Fibroblast of lung (primary cell): ENCODE results near the gene TPSD1. TPM values are rescaled to one million over a fixed set of nuclear protein-coding genes. Genes with fewer than 3 reads are reported as not detected.
"Not testable (repeated sequence)": the region's sequence is repeated elsewhere in the genome, so short reads cannot be mapped to it uniquely, and the experiment has no call there.

Experiments
- DNase-seq, 2 donors: peaks; one replicate each; pipeline versions ENCODE4 v3.0.0 to v3.0.0-alpha.2; 2010; ENCODE audit warnings: low read depth in 2 of 2
- H2AFZ ChIP-seq: 2 replicates; pipeline ENCODE4 v1.5.1; 2012; ENCODE audit warnings: low read length, control low read depth, inconsistent platforms
- H3K27ac ChIP-seq: 2 replicates; pipeline ENCODE4 v1.5.1; 2011; ENCODE audit warnings: low read length, control low read depth; ENCODE audit not compliant: insufficient read depth
- H3K27me3 ChIP-seq: 2 replicates; pipeline ENCODE4 v1.5.1; 2011; ENCODE audit warnings: mild to moderate bottlenecking, low read length; ENCODE audit not compliant: control insufficient read depth, insufficient read depth
- H3K36me3 ChIP-seq: 2 replicates; pipeline ENCODE4 v1.5.1; 2011; ENCODE audit warnings: low read length; ENCODE audit not compliant: control insufficient read depth, insufficient read depth
- H3K4me1 ChIP-seq: 2 replicates; pipeline ENCODE4 v1.5.1; 2011; ENCODE audit warnings: low read length; ENCODE audit not compliant: control insufficient read depth, insufficient read depth; ENCODE audit errors: extremely low read depth
- H3K4me2 ChIP-seq: 2 replicates; pipeline ENCODE4 v1.5.1; 2011; ENCODE audit warnings: low read length, control low read depth; ENCODE audit not compliant: insufficient read depth; ENCODE audit errors: extremely low read depth
- H3K4me3 ChIP-seq, 4 experiments: fragments of 200-600 bp in 1 of 4; sonication (generic) in 1 of 4; replicated peaks in 1 of 4; 2 replicates each; pipeline ENCODE4 v1.5.1; 2011 to 2016; ENCODE audit warnings: low read length in 4 of 4, low read depth in 3 of 4, mild to moderate bottlenecking in 3 of 4, control low read depth in 2 of 4, inconsistent platforms in 1 of 4, mixed read lengths in 1 of 4; ENCODE audit not compliant: insufficient read depth in 1 of 4; ENCODE audit errors: control extremely low read depth in 1 of 4
- H3K79me2 ChIP-seq: 2 replicates; pipeline ENCODE4 v1.5.1; 2012; ENCODE audit warnings: mild to moderate bottlenecking, low read length, inconsistent platforms; ENCODE audit not compliant: control insufficient read depth, insufficient read depth
- H3K9ac ChIP-seq: 2 replicates; pipeline ENCODE4 v1.5.1; 2011; ENCODE audit warnings: mild to moderate bottlenecking, low read length, control low read depth; ENCODE audit not compliant: insufficient read depth
- H3K9me3 ChIP-seq: 2 replicates; pipeline ENCODE4 v1.5.1; 2012; ENCODE audit warnings: low read depth, low read length; ENCODE audit not compliant: control insufficient read depth, insufficient read depth
- H4K20me1 ChIP-seq: 2 replicates; pipeline ENCODE4 v1.5.1; 2011; ENCODE audit warnings: low read length; ENCODE audit not compliant: control insufficient read depth, insufficient read depth; ENCODE audit errors: extremely low read depth
- polyA plus RNA-seq, 2 donors: library from polyadenylated mRNA; depleted of rRNA in 1 of 2; stranded (reverse) in 1 of 2; unstranded in 1 of 2; fragments of >200 nt; gene quantifications; 2 replicates each; pipeline ENCODE4 v1.2.1, GENCODE V29; 2011 to 2012; ENCODE audit warnings: missing spikeins in 1 of 2
- total RNA-seq: library from RNA; depleted of rRNA; stranded (reverse); fragments of >200 nt; gene quantifications from 2 replicates; pipeline ENCODE4 v1.2.1, GENCODE V29; 2014

The TPSD1 gene
- total and polyA plus RNA-seq, 2 donors (not counting 1 experiment from before 2014, with no cell fraction given) = not detected

- not testable (repeated sequence) for H3K27me3 ChIP-seq, H3K9ac ChIP-seq, H3K36me3 ChIP-seq, H3K27ac ChIP-seq, H2AFZ ChIP-seq, H4K20me1 ChIP-seq, H3K4me1 ChIP-seq, H3K4me2 ChIP-seq, H3K79me2 ChIP-seq, DNase-seq, H3K9me3 ChIP-seq, H3K4me3 ChIP-seq
These were observed 25.2 kb upstream of the TPSD1 start for GRCh38 chr16:1230471-1231212.

- DNase-seq, H3K4me1 ChIP-seq, H3K9ac ChIP-seq, H3K4me2 ChIP-seq, H3K9me3 ChIP-seq, H3K4me3 ChIP-seq, H3K27ac ChIP-seq, H3K79me2 ChIP-seq, H3K36me3 ChIP-seq, H3K27me3 ChIP-seq, H2AFZ ChIP-seq, H4K20me1 ChIP-seq: not testable (repeated sequence)
These were observed 24.6 kb upstream of the TPSD1 start for GRCh38 chr16:1231301-1231700.

GRCh38 chr16:1232049-1232748, 23.7 kb upstream of the TPSD1 start:
- H3K27ac ChIP-seq, H4K20me1 ChIP-seq, H3K79me2 ChIP-seq, H3K4me3 ChIP-seq, DNase-seq, H3K27me3 ChIP-seq, H2AFZ ChIP-seq, H3K4me2 ChIP-seq, H3K9me3 ChIP-seq, H3K36me3 ChIP-seq, H3K4me1 ChIP-seq, H3K9ac ChIP-seq: not testable (repeated sequence)

GRCh38 chr16:1236659-1237058, 19.2 kb upstream of the TPSD1 start:
- not testable (repeated sequence) for H3K79me2 ChIP-seq, H2AFZ ChIP-seq, H3K4me1 ChIP-seq, H3K9ac ChIP-seq, H3K4me3 ChIP-seq, H3K4me2 ChIP-seq, DNase-seq, H3K36me3 ChIP-seq, H3K9me3 ChIP-seq, H3K27ac ChIP-seq, H3K27me3 ChIP-seq, H4K20me1 ChIP-seq
